GM12872 (cell line): ENCODE measurements around the gene CAPN7.

ENCODE experiments used
- CTCF ChIP-seq: IDR thresholded peaks from 3 replicates; pipeline ENCODE4 v1.5.1; 2011; ENCODE audit warnings: low read depth, mild to moderate bottlenecking, low read length, moderate library complexity; ENCODE audit not compliant: insufficient read depth

The CAPN7 gene

GRCh38 chr3:15279671-15280402 is 73.8 kb downstream of the CAPN7 start:
- TF ChIP-seq CTCF = no peak

- no peak for TF ChIP-seq CTCF
These were observed 74.9 kb downstream of the CAPN7 start for GRCh38 chr3:15280853-15281532.

- TF ChIP-seq CTCF = no peak
These were observed 75.8 kb downstream of the CAPN7 start for GRCh38 chr3:15281817-15282216.

- no peak for TF ChIP-seq CTCF
These were observed 77.7 kb downstream of the CAPN7 start for GRCh38 chr3:15283702-15284101.

GRCh38 chr3:15284121-15284889 is 78.3 kb downstream of the CAPN7 start:
- TF ChIP-seq CTCF = no peak

- TF ChIP-seq CTCF = no peak
These were observed 80.0 kb downstream of the CAPN7 start for GRCh38 chr3:15286022-15286421.
